Vagina (tissue), 2 donors: ENCODE measurements around the gene HOXA5.

Source experiments
- CTCF ChIP-seq, 3 experiments: fragments of 450-650 bp in 2 of 3; fragments of 200-600 bp in 1 of 3; sonication (generic) in 1 of 3; IDR thresholded peaks; one replicate each; pipeline ENCODE4 v1.5.1; 2017 to 2019; ENCODE audit warnings: antibody characterized with exemption in 3 of 3, mild to moderate bottlenecking in 2 of 3, moderate library complexity in 2 of 3
- POLR2AphosphoS5 ChIP-seq, 2 donors: sonication (generic); formaldehyde crosslinking; IDR thresholded peaks; one replicate each; pipeline ENCODE4 v1.9.0; 2017; ENCODE audit warnings: antibody characterized with exemption in 2 of 2, mild to moderate bottlenecking in 2 of 2, low read depth in 1 of 2; ENCODE audit not compliant: insufficient read depth in 1 of 2

GRCh38 chr7:27134392-27134791, 9.1 kb downstream of the HOXA5 start:
- TF ChIP-seq CTCF (IDR thresholded peaks at IDR 0.05) (no peak), POLR2AphosphoS5 (IDR thresholded peaks at IDR 0.05; ENCODE audit: insufficient read depth in 1 of 2, low read depth in 1 of 2) (no peak)
